Measurements from ENCODE around the gene ZDHHC1.

DNA sequence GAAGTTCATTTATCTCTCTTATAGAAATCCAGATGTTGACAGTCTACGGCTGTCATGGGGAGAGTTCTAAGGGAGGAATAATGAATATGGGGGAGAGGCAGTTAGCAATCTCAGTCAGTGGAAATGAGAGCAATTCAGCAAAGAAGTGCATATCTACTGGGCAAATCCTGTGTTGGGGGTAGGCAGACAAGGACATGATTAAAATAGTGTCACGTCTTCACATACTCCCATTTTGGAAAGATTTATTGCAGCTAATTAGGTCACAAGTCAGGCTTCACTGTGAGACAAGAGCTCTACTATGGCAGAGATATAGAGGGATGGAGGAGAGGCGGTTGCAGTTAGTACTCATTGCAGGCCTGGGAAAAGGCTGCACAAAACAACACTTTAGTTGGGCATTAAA is 59.9 kb downstream of the ZDHHC1 start:
- TF ChIP-seq, protein P1, sequence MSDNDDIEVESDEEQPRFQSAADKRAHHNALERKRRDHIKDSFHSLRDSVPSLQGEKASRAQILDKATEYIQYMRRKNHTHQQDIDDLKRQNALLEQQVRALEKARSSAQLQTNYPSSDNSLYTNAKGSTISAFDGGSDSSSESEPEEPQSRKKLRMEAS (IDR thresholded peaks at IDR 0.05), result no peak
- TF ChIP-seq, protein P2, sequence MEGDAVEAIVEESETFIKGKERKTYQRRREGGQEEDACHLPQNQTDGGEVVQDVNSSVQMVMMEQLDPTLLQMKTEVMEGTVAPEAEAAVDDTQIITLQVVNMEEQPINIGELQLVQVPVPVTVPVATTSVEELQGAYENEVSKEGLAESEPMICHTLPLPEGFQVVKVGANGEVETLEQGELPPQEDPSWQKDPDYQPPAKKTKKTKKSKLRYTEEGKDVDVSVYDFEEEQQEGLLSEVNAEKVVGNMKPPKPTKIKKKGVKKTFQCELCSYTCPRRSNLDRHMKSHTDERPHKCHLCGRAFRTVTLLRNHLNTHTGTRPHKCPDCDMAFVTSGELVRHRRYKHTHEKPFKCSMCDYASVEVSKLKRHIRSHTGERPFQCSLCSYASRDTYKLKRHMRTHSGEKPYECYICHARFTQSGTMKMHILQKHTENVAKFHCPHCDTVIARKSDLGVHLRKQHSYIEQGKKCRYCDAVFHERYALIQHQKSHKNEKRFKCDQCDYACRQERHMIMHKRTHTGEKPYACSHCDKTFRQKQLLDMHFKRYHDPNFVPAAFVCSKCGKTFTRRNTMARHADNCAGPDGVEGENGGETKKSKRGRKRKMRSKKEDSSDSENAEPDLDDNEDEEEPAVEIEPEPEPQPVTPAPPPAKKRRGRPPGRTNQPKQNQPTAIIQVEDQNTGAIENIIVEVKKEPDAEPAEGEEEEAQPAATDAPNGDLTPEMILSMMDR (IDR thresholded peaks at IDR 0.05; ENCODE audit: low read depth, low read length, missing input control), result no peak
- TF ChIP-seq, protein P3, sequence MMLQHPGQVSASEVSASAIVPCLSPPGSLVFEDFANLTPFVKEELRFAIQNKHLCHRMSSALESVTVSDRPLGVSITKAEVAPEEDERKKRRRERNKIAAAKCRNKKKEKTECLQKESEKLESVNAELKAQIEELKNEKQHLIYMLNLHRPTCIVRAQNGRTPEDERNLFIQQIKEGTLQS (IDR thresholded peaks at IDR 0.05), result no peak
- TF ChIP-seq, protein P4, sequence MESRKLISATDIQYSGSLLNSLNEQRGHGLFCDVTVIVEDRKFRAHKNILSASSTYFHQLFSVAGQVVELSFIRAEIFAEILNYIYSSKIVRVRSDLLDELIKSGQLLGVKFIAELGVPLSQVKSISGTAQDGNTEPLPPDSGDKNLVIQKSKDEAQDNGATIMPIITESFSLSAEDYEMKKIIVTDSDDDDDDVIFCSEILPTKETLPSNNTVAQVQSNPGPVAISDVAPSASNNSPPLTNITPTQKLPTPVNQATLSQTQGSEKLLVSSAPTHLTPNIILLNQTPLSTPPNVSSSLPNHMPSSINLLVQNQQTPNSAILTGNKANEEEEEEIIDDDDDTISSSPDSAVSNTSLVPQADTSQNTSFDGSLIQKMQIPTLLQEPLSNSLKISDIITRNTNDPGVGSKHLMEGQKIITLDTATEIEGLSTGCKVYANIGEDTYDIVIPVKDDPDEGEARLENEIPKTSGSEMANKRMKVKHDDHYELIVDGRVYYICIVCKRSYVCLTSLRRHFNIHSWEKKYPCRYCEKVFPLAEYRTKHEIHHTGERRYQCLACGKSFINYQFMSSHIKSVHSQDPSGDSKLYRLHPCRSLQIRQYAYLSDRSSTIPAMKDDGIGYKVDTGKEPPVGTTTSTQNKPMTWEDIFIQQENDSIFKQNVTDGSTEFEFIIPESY (IDR thresholded peaks at IDR 0.05), result no peak
- TF ChIP-seq RAD21 (IDR thresholded peaks at IDR 0.05), result no peak
- TF ChIP-seq RXRA (IDR thresholded peaks at IDR 0.05), result no peak
- no peak for TF ChIP-seq YY1 (IDR thresholded peaks at IDR 0.05)
- no peak for TF ChIP-seq GABPA (IDR thresholded peaks at IDR 0.05 in 1 of 2, conservative IDR thresholded peaks at IDR 0.05 in 1 of 2)
